Urinary bladder (tissue), 4 donors: Measurements from ENCODE around the gene DGCR2. TPM values are rescaled to one million over a fixed set of nuclear protein-coding genes. Genes with fewer than 3 reads are reported as not detected.
"Not testable (repeated sequence)": the region's sequence is repeated elsewhere in the genome, so short reads cannot be mapped to it uniquely, and the experiment has no call there.

Source experiments
- DNase-seq: peaks from one replicate; pipeline ENCODE4 v3.0.0-alpha.2; 2015; ENCODE audit errors: extremely low spot score
- H3K27ac ChIP-seq: one replicate; pipeline ENCODE4 v1.5.1; 2013; ENCODE audit warnings: low read depth, mild to moderate bottlenecking, moderate library complexity
- H3K36me3 ChIP-seq: one replicate; pipeline ENCODE4 v1.6.1; 2013; ENCODE audit warnings: mild to moderate bottlenecking, moderate library complexity; ENCODE audit not compliant: insufficient read depth
- H3K4me1 ChIP-seq: one replicate; pipeline ENCODE4 v1.6.1; 2013; ENCODE audit warnings: mild to moderate bottlenecking, moderate library complexity; ENCODE audit not compliant: insufficient read depth
- H3K4me3 ChIP-seq: one replicate; pipeline ENCODE4 v1.5.1; 2013; ENCODE audit warnings: low read depth, low read length
- WGBS: extraction: QIAGEN DNeasy Blood & Tissue Kit; methylation state at CpG from one replicate; pipeline ENCODE4 v1.1.7; 2013; 5-methylcytosine and 5-hydroxymethylcytosine counted together
- polyA plus RNA-seq: library from polyadenylated mRNA; stranded (reverse); fragments of 200-250 nt; gene quantifications from one replicate; pipeline ENCODE4 v1.2.3, GENCODE V29; 2013
- total RNA-seq: library from RNA; depleted of rRNA; stranded (reverse); fragments of >200 nt; gene quantifications from one replicate; pipeline ENCODE4 v1.2.3, GENCODE V29; 2014
- donor health status: healthy with polysubstance abuse.
- donor health status: healthy.

DGCR2 gene
- total and polyA plus RNA-seq, 2 donors: 41.4 to 61.0 TPM

DNA sequence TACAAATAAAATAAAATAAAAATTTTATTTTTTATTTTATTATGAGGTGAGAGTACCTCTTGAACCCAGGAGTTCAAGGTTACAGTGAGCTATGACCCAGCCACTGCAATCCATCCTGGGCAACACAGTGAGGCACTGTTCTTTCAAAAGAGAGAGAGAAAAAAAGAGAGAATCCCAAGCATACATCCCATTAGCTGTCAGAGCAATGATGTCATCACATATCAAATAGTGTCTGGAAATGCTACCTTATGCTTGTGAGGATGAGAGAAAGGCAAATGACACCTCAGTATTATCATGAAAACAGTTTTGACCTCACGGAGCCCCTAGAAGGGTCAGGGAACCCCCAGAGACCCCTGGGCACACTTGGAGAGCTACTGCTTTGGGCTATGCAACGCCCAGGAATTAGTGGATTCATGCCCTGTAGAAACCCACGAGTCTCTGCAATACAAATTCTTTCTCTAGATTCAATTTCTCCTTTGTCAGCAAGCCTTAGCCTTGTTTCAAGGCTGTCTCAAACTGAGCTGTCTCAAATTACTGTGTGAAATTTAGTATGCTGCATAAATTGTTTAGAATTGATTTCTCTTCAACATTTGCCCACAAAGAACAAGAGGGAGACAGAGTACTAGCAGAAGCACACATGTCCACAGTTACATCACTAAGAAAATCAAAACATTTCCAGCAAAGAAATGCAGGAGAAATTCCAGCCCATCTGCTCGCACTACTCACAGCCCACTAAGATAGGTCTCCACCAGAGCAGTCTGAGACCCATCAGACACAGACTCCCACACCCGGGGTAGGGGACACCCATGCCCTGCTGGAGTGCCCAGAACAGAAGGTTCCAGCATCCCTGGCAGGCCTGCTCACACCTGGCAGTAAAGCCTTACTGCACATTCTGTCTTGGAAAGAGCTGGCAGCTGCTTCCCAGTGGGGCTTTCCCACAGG, 18.1 kb downstream of the DGCR2 start:
- H3K4me3 ChIP-seq: no peak overlapping the region
- no peak overlapping the region for H3K27ac ChIP-seq
- WGBS: 56% methylated on average over 5 of the region's 5 CpGs
- no peaks in the 10 kb centered on the region for H3K36me3 ChIP-seq
- H3K4me1 ChIP-seq: no peaks in the 10 kb centered on the region
- DNase-seq: no peak

DNA sequence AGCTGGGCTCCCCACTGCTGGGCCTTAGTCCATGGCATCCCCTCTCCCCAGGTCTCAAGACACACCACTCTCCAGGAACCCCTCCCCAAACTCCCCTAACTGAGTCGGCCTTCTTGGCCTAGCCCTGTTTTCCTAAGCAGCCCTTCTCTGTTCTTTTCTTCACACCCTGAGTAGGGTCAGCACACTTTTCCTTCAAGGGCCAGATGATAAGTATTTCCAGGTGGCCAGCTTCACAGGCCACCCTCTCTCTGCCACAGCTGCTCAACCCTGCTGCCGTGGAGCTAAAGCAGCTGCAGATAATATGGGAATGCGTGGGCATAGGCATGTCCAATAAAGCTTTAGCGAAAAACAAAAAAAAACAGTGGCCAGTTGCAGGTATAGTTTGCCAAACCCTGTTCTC, 24.1 kb downstream of the DGCR2 start:
- no peak for DNase-seq

DNA sequence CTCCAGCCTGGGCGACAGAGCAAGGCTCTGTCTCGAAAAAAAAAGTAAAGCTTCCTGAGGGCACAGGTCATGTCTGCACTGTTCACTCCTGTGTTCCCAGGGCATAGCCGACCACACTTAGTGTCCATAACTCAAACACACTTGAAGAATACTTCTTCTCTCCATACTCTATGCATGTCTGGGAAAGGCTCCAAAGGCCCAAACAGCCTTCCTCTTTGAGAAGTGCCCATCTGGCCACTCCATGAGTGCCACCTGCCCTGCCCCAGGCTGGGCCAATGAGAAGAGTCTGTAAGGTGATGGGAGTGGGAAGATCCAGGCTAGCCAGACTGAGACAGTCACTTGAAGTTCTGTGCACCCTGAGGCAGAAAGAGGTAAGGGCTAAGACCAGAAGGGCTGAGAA, 24.7 kb downstream of the DGCR2 start:
- DNase-seq: no peak
- WGBS: 85% methylated on average over 3 of the region's 3 CpGs
- no peak overlapping the region for H3K27ac ChIP-seq
- H3K4me1 ChIP-seq: no peaks in the 10 kb centered on the region
- H3K4me3 ChIP-seq: no peak overlapping the region
- no peaks in the 10 kb centered on the region for H3K36me3 ChIP-seq

More for the DNA sequence above, 24.1 kb downstream of the DGCR2 start:
- Histone ChIP-seq H3K27ac (no peak overlapping the region), H3K4me1 (no peaks in the 10 kb centered on the region), H3K36me3 (no peaks in the 10 kb centered on the region), H3K4me3 (no peak overlapping the region)
- 58% methylated on average over 4 of the region's 4 CpGs for WGBS

DNA sequence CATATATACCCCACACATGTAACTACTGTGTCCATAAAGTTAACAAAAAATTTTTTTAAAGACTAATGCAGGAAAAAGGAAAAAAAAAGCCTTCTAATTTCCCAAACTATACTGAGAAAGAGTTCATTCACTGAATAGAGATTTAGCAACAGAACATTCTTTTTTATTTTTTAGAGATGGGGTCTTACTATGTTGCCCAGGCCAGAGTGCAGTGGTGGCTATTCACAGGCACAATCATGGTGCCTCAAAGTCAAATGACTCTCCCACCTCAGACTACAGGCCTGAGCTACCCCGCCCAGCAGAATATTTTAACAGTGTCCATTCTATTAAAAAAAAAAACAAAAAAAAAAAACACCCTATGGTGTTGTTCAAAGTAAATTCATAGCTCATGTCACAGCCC, 25.7 kb downstream of the DGCR2 start:
- DNase-seq: no peak
- Histone ChIP-seq H3K4me1 (no peaks in the 10 kb centered on the region), H3K36me3 (no peaks in the 10 kb centered on the region), H3K27ac (no peak overlapping the region), H3K4me3 (no peak overlapping the region)
- 98% methylated on average over 1 of the region's 1 CpG for WGBS

DNA sequence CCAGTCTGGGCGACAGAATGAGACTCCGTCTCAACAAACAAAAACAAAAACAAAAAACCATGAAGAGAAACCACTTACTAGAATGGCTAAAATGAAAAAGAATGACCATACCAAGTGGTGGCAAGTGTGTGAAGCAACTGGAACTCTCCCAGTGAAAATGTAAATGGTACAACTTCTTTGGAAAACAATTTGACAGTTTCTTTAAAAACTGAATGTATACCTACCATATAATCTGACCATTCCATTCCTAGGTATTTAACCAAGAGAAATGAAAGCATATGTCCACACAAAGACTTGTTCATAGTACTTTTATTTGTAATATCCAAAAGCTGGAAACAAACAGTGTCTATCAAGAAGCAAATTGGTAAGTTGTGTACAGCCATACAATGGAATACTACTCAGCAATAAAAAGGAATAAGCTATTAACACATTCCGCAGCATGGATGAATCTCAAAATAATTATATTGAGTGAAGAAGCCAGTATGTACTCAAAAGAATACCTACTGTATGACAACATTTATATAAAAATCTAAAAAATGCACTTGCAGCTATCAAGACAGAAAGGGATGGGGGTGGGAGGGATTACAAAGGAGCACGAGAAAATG, 27.7 kb downstream of the DGCR2 start:
- Histone ChIP-seq H3K4me1 (no peaks in the 10 kb centered on the region), H3K4me3 (no peak overlapping the region), H3K36me3 (no peaks in the 10 kb centered on the region), H3K27ac (no peak overlapping the region)
- no peak for DNase-seq
- 98% methylated on average over 4 of the region's 4 CpGs for WGBS

DNA sequence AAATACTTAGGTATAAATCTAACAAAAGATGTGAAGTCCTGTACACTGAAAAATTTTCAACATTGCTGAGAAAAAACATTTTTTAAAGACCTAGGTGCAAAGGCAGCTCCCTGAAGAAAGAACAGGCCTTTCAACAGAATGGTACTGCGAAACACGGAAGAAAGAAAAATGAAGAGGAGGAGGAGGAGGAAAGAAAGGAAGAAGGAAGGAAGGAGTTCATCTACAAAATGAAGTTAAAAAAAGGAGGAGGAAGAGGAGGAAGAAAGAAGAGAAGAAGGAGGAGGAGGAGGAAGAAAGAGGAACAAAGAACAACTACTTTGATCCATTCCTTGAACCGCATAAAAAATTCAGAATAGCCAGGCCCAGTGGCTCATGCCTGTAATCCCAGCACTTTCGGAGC, 29.5 kb downstream of the DGCR2 start:
- Histone ChIP-seq H3K36me3 (no peaks in the 10 kb centered on the region), H3K4me1 (no peaks in the 10 kb centered on the region), H3K27ac (no peak overlapping the region), H3K4me3 (no peak overlapping the region)
- DNase-seq: no peak
- 96% methylated on average over 4 of the region's 4 CpGs for WGBS

DNA sequence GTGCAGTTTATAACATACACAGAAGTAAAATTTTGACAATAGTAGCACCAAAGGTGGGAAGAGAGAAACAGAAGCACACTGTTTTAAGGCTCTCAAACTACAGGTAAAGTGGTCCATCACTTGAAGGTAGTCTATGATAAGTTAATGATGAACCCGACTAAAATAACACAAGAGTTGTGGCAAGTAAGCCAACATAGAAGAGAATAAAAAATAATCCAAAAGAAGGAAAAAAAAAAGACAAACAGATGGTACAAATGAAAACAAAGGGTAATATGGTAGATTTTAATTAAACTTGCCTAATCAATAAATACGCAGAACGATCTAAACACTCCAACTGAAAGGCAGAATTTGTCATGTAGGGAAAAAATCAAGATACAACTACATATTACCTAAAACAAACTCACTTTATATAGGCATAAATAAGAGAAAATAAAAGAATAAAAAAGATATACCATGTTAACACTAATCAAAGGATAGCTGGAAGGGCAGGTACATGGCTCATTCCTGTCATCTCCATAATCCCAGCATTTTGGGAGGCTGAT, 31.6 kb downstream of the DGCR2 start:
- Histone ChIP-seq H3K36me3 (no peaks in the 10 kb centered on the region), H3K27ac (no peak overlapping the region), H3K4me1 (no peaks in the 10 kb centered on the region), H3K4me3 (no peak overlapping the region)
- DNase-seq: no peak
- 98% methylated on average over 3 of the region's 3 CpGs for WGBS

DNA sequence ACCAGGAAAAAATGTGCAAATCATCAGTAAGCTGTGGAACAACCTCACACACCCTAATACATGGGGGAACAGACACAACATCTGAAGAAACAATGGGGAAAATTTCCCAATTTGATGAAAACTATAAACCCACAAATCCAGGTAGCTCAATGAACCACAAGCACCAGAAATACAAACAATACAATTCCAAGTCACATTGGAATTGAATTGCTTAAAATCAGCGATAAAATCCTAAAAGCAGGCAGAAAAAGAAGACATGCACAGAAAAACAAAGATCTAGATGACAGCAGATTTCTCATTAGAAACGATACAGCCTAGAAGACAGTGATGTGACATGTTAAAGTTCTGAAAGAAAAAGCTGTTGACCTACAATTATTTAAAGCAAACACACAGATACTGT, 32.0 kb downstream of the DGCR2 start:
- H3K36me3 ChIP-seq: no peaks in the 10 kb centered on the region
- WGBS: 89% methylated on average over 2 of the region's 2 CpGs
- no peak for DNase-seq

DNA sequence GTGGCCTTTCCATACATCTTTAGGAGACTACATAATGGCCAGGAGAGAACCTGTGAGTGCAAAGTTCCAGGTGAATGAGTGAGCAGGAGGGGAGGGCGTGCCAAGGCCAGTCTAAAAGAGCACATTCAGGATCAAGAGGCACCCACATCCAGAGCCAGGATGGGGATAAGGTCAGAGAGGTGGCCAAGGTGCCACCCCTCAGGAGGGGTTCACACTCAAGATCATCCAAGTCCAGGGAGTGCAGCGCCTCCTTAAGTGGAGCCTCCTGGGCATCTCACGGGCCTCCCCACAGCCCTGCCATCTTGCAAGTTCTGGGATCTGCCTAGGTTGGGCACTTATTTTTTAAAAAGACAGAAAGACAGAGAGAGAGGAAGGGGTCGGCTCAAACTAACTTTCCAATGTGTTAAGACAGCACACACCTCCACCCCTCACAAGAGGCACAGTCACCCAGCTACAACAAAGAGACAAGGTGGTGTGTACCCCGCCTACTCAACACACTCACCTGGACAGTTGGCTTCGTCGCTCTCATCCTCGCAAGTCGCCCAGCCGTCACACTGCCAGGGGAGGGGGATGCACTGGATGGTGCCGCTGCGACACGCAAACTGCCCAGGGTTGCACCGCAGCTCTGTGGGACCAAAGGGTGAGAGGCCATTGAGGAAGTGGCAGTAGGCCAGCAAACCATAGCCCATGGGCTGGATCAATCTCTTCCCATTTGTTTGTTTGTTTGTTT, 33.2 kb downstream of the DGCR2 start:
- Histone ChIP-seq H3K36me3 (no peaks in the 10 kb centered on the region), H3K4me1 (no peaks in the 10 kb centered on the region), H3K4me3 (no peak overlapping the region), H3K27ac (no peak overlapping the region)
- WGBS: 98% methylated on average over 14 of the region's 14 CpGs
- DNase-seq: no peak

More for the DNA sequence above, 32.0 kb downstream of the DGCR2 start:
- no peaks in the 10 kb centered on the region for H3K4me1 ChIP-seq
- H3K4me3 ChIP-seq: no peak overlapping the region
- H3K27ac ChIP-seq: no peak overlapping the region

DNA sequence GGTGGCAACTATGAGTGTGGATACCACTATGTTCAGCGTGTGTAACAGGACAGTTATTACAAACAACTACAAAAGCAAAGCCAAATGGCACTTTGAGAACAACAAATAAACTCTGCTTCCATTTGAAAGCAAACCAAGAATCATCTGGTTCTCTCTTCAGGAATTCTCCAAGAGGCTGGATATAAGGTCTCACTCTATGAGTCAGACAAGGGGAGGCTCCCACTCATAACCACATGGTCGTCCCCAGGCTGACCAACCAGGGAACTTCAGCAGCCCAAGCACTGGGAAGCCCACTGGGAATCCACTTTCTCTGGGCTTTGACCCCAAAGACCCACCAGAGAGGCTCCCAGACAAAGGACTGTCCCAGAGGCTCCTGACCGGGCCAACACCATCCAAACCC, 35.3 kb downstream of the DGCR2 start:
- WGBS: 89% methylated on average over 3 of the region's 3 CpGs

DNA sequence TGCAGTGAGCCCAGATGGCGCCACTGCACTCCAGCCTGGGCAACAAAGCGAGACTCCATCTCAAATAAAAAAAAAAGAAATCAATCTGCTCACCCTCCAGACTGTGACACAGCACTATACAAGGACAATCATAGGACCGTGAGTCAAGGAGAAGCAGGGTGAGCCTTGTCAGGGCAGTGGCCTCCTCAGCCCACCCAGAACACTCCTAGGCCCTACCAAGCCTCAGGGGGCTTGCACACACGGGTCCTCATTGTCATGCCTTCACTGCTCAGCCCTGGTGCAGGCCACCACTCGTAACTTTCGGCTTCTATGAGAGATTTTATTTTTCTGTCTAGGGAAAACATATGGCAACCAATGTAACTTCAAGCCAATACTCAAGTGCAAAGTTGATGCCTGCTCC, 35.8 kb downstream of the DGCR2 start:
- no peak for DNase-seq
- no peaks in the 10 kb centered on the region for H3K36me3 ChIP-seq
- H3K27ac ChIP-seq: no peak overlapping the region
- no peak overlapping the region for H3K4me3 ChIP-seq
- whole genome bisulfite sequencing: 92% methylated on average over 6 of the region's 6 CpGs
- no peaks in the 10 kb centered on the region for H3K4me1 ChIP-seq

More for the DNA sequence above, 35.3 kb downstream of the DGCR2 start:
- Histone ChIP-seq H3K4me3 (no peak overlapping the region), H3K27ac (no peak overlapping the region), H3K4me1 (no peaks in the 10 kb centered on the region), H3K36me3 (no peaks in the 10 kb centered on the region)
- no peak for DNase-seq

DNA sequence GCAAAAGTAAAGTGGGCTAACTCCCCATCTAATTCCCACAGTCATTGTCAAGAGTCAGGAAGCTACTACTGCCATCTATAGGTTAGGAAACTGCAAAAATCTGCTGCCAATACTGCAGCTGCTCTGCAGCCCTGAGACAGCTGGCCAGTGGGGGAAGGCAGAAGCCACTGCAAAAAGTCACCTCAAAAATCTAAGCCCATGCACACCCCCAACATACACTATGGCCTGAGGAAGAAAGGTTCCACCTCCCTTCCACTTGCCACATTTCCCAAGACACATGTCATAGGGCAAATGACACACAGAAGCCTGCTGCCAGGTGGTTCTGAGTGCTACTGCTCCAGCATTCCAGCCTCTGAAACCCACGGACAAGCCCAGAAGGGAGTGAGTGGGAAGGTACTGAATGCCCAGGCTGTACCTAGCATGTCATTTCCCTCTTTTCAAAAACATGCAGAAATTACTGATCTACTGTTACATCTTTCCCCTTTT, 36.9 kb downstream of the DGCR2 start:
- Histone ChIP-seq H3K4me1 (no peaks in the 10 kb centered on the region), H3K27ac (no peak overlapping the region), H3K36me3 (no peaks in the 10 kb centered on the region), H3K4me3 (no peak overlapping the region)
- 27% methylated on average over 1 of the region's 1 CpG for WGBS
- no peak for DNase-seq

DNA sequence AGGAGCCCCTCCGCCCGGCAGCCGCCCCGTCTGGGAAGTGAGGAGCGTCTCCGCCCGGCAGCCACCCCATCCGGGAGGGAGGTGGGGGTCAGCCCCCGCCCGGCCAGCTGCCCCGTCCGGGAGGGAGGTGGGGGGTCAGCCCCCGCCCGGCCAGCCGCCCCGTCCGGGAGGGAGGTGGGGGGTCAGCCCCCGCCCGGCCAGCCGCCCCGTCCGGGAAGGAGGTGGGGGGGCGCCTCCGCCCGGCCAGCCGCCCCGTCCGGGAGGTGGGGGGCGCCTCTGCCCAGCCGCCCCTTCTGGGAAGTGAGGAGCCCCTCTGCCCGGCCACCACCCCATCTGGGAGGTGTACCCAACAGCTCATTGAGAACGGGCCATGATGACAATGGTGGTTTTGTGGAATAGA, 37.6 kb downstream of the DGCR2 start:
- H3K27ac ChIP-seq, H3K4me3 ChIP-seq, DNase-seq, H3K36me3 ChIP-seq, H3K4me1 ChIP-seq: not testable (repeated sequence)
- WGBS: 95% methylated on average over 20 of the region's 32 CpGs
